NCI-H748 (cell line): Measurements from ENCODE around the gene INO80C.
"Not testable (repeated sequence)": the region's sequence is repeated elsewhere in the genome, so short reads cannot be mapped to it uniquely, and the experiment has no call there.

ENCODE experiments used
- DNase-seq: peaks from one replicate; lab custom pipeline; 2025; ENCODE audit not compliant: unreplicated experiment; lab: John Stamatoyannopoulos, UW

Gene INO80C

DNA sequence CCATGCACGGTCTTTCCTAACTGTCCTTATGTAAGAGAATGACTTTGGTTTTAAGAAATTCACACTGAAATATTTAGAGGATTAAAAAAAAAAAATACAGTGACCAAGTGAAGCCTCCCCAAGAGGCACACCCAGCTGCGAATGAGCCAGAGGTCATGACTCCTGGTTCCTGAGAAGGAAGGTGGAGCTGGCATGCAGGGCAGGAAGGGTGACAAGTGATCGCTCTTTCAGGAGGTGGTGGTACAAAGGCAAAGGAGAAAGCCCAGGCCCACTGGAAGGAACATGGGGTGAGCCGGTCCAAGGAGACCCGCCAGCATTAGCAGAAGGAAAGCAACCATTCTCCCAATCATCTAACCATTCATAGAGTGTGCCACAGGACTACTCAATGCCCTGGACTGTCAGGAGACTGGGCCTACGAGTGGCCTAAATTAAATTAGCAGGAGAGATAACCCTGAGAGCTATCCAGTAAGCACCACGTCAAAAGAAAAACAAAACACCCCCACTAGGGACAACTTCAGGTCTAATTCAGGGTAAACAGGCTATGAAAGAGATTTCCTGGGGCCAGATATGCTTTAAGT is 7.8 kb downstream of the INO80C start:
- DNase-seq = no peak

GRCh38 chr18:35489281-35489680 is 8.5 kb downstream of the INO80C start:
- not testable (repeated sequence) for DNase-seq

GRCh38 chr18:35488396-35488795 is 9.4 kb downstream of the INO80C start:
- DNase-seq = not testable (repeated sequence)

GRCh38 chr18:35487525-35487924 is 10.2 kb downstream of the INO80C start:
- not testable (repeated sequence) for DNase-seq

- DNase-seq = no peak
Observed at GRCh38 chr18:35485852-35486251, 11.9 kb downstream of the INO80C start.

DNA sequence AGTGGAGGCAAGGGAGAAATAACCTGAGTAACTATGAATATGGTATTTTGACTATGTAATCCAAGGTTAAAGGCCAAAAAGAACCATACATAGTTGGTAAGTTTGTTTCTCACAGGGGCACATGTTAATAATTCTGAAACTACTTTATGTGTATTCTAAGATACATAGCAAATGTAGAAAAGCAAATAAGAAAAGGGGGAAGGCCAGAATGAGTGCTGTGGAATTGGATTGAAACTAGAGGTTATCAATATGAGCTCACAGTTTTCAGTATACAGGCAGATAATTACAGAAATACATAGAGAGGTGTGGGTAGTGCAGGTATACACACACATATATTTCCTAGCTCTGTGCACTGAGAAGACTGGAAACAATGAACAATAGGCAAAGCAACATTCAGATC is 13.7 kb downstream of the INO80C start:
- no peak for DNase-seq

GRCh38 chr18:35481960-35482366 is 15.8 kb downstream of the INO80C start:
- no peak for DNase-seq

DNA sequence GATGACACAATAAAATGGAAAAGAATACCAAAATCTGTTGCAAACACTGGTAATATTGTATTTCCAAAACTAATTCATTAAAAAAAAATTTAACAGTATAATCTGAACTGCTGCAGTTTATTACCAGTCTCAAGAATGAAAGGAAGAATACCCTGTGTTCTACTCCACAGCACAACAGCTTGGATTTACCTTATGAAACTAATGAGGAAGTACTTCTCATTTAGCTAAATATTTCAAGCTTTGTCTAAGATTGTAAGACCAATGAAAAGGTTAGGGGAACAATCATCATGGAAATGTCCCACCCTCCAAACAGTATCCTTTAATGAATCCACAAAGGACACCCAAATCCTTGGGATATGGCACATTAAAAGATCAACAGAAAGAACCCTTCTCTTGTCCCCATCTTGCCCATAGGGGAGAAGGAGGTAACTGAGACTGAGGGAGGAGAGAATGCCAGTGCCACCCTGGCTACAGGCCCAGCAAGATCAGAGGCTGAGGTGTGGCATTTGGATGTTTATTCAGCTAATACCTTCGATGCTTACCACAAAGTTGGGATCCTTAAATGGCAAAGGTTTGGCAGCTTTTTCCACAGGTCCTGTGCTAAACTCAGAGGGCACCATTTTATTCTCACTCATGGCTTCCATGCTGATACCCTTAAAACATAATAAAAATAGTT is 17.7 kb downstream of the INO80C start:
- no peak for DNase-seq

DNA sequence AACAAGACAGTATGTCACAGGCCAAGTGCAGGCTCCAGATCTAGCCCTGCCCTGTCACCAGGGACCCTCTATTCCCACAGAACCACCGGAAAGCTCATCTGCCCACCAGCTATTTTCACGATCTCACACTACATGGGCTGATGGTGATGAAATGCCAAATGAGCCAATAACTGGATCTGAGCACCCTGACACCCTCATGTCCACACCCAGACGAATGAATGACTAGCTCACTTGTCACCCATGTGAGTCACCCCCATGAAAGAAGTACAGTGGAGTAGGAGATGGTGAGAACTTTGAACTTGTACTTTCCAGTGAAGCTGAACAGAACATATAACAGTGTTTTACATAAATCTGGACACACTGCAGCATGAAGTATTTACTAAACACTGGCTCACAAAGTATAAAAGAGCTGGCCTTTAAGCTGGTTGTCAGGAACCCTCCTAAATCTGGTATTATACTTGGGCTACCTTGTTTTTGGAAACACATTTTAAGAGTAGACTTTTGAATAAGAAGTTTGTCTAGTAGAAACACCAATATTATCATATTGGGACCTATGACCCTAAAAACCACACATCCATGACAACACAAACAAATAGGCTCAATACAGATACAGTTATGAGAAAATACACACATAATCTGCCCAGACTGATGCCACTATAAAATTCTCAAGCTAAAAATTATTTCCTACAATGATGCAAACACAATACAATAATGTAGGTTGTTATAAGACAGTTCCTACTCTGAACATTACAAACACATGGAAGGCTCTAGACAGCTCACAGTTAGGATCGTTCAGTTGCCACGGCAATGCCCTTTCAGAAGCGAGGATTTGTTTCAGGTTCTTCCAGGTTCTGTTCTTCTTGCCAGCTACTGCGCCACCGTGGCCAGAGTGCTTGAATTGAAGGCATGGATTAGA is 19.0 kb downstream of the INO80C start:
- peak; percentile 25 for DNase-seq

GRCh38 chr18:35477974-35478373 is 19.8 kb downstream of the INO80C start:
- no peak for DNase-seq

- no peak for DNase-seq
Observed at GRCh38 chr18:35477497-35477896, 20.3 kb downstream of the INO80C start.

DNA sequence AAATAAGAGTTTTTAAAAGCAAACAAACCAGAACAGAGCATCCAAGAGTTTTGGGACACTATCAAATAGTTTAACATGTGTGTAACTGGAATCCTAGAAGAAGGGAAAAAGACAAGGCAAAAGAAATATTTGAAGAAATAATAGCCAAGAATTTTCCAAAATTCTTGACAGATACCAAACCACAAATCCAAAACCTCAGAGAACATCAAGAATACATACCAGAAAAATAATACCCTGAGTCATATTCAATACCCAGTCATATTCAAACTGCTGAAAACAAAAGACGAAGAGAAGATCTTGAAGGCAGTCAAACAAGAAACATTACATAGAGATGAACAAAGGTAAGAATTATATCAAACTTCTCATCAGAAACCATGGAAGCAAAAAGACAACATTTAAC is 22.9 kb downstream of the INO80C start:
- DNase-seq = no peak

- DNase-seq = no peak
Observed at GRCh38 chr18:35473562-35473961, 24.2 kb downstream of the INO80C start.

DNA sequence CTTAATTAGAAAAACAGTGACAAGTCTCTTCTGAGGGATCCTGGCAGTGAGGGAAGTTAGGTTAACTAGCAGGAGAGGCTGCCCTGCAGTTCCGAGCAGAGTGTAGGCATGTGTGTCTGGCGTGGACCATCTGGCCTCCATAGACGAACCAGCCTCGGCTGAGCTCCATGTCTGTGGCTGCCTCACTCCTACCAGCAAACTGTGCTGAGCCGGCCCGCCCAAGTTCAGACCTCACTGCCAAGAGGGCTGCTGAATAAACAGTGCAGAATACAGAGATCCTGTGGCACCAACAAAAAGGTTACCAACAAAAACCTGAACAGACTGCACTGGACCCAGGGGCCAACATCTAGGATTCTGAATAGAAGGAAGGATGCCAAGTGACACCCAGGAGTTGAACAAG is 27.3 kb downstream of the INO80C start:
- DNase-seq = no peak

DNA sequence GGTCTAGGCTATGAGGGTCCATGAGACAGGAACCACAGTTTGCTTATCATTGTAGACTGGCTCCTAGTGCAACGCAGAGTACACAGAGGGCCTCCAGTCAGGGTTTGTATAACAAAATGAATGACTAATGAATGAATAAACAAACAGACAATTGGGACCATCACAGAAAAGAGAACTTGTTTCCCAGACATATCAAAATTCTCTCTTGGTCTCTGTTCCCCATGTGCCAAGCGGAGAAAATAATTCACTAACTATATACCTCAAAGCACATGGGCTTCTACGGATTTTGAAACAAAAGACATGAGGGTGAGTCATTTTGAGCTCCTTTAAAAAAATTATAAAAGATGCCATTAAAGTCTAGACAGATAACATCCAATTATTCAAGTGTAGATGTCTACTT is 28.0 kb downstream of the INO80C start:
- no peak for DNase-seq

- no peak for DNase-seq
Observed at GRCh38 chr18:35468711-35469110, 29.0 kb downstream of the INO80C start.

DNA sequence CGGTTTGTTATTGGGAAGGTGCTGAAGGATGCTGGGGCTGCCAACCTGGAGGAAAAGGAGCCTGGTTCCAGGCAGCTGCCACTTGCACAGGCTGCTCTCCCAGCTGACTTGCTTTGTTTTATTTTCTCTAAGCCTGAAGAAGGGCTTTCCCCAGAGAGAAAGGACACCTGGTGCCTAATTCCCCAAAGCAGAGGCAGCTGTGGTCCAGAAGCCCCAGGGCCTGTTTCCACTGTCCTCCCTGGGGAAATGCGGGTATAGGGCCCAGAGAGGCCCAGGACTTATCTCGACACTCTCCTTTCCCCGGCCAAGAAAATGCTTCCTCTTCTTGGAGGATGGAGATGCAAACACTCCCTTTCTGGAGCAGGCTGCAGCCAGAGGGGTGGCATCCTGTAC is 30.1 kb downstream of the INO80C start:
- no peak for DNase-seq

DNA sequence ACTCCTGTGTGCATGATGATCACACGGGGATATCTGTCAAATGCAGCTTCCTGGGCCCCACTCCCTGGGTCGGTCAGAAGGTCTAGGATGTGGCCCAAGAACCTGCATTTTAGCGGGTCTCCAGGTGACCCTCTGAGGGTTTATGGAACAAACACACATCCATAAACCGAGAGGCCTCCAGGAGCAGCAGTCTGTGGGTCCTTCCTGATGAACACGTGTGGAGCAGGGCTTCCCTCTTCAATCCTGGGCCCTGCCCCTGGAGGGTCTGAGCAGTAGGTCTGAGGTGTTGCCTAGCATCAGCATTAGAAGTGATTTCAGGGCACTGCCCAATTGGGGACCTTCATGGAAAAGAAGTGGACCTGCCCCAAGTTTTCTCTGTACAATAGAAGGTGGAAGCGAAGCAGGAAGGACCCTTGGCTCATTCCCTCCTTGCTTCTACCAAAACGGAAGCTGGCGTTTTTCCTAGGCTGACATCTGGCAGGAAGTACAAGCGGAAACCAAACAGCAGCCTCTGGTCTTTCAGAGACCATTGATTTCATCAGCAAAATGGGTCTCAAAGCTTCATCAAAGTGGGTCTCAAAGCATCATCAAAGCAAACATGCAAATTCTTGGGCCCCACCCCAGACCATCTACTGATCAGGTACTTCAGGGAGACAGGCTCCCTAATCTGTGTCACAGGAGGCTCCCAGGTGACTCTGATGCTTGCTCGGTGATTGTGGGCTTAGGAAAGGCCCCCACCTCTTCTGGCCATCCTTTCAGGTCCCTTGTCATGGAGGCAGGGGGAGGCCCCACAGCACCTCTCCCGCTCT is 30.7 kb downstream of the INO80C start:
- no peak for DNase-seq

- DNase-seq = no peak
Observed at GRCh38 chr18:35466334-35466733, 31.4 kb downstream of the INO80C start.

DNA sequence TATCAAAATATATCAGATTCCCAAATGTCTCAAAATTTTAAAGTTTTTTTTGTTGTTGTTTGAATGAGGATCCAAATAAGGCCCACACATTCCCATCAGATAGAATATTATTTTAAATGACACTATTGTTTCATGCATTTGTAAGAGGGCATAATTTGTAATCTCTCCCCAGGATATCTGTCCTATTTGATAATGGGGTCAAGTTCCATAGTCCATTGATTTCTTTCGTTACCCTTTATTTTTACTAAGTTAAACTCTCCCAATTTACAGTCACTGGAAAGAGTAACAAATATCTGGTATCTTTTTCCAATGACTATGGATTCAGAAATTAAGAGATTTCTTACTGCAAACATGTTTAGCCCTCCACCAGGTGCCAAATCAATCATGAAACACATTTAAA is 32.4 kb downstream of the INO80C start:
- no peak for DNase-seq

- DNase-seq = no peak
Observed at GRCh38 chr18:35464831-35465279, 32.9 kb downstream of the INO80C start.
